Measurements from ENCODE around the gene EFCAB6.

The EFCAB6 gene, protein sequence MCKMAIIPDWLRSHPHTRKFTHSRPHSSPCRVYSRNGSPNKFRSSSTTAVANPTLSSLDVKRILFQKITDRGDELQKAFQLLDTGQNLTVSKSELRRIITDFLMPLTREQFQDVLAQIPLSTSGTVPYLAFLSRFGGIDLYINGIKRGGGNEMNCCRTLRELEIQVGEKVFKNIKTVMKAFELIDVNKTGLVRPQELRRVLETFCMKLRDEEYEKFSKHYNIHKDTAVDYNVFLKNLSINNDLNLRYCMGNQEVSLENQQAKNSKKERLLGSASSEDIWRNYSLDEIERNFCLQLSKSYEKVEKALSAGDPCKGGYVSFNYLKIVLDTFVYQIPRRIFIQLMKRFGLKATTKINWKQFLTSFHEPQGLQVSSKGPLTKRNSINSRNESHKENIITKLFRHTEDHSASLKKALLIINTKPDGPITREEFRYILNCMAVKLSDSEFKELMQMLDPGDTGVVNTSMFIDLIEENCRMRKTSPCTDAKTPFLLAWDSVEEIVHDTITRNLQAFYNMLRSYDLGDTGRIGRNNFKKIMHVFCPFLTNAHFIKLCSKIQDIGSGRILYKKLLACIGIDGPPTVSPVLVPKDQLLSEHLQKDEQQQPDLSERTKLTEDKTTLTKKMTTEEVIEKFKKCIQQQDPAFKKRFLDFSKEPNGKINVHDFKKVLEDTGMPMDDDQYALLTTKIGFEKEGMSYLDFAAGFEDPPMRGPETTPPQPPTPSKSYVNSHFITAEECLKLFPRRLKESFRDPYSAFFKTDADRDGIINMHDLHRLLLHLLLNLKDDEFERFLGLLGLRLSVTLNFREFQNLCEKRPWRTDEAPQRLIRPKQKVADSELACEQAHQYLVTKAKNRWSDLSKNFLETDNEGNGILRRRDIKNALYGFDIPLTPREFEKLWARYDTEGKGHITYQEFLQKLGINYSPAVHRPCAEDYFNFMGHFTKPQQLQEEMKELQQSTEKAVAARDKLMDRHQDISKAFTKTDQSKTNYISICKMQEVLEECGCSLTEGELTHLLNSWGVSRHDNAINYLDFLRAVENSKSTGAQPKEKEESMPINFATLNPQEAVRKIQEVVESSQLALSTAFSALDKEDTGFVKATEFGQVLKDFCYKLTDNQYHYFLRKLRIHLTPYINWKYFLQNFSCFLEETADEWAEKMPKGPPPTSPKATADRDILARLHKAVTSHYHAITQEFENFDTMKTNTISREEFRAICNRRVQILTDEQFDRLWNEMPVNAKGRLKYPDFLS (N-terminal part only)

GRCh38 chr22:43812149-43812842 is at the start of gene EFCAB6:
EFCAB6 (minus strand) TSS chr22:43812305; CDS start chr22:43782318, 29,987 bp downstream.
- TF ChIP-seq ZFX (IDR thresholded peaks at IDR 0.05; ENCODE audit: borderline replicate concordance) = no peak
- peak within 1 kb of the TSS; percentile 67 for H3K27ac ChIP-seq

GRCh38 chr22:43861529-43861928 is 49.4 kb upstream of the EFCAB6 start:
- no peak overlapping the region for H3K27ac ChIP-seq
- TF ChIP-seq ZFX (IDR thresholded peaks at IDR 0.05; ENCODE audit: borderline replicate concordance) = no peak
- TF ChIP-seq, protein P1, sequence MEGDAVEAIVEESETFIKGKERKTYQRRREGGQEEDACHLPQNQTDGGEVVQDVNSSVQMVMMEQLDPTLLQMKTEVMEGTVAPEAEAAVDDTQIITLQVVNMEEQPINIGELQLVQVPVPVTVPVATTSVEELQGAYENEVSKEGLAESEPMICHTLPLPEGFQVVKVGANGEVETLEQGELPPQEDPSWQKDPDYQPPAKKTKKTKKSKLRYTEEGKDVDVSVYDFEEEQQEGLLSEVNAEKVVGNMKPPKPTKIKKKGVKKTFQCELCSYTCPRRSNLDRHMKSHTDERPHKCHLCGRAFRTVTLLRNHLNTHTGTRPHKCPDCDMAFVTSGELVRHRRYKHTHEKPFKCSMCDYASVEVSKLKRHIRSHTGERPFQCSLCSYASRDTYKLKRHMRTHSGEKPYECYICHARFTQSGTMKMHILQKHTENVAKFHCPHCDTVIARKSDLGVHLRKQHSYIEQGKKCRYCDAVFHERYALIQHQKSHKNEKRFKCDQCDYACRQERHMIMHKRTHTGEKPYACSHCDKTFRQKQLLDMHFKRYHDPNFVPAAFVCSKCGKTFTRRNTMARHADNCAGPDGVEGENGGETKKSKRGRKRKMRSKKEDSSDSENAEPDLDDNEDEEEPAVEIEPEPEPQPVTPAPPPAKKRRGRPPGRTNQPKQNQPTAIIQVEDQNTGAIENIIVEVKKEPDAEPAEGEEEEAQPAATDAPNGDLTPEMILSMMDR (IDR thresholded peaks at IDR 0.05) = no peak

DNA sequence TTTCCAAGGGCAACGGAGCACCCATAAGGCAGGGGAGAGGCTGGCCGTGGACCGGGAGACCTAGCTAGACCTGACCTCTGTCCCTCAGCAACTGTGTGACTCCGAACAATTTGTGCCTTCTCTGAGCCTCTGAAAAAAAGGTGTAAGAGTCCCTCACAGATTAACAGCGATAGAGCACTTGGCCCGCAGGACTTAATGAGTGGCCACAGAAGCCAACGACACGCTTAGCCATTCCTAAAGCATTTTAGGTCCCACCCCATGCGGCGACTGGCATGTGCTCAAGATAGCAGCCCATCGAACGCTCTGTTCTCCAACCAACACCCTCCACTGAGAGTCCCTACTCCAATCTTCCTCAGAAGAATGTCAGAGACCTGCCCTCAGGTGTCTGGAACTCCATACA is 48.7 kb upstream of the EFCAB6 start:
- no peak for TF ChIP-seq ZFX (IDR thresholded peaks at IDR 0.05; ENCODE audit: borderline replicate concordance)
- TF ChIP-seq, protein P1 (IDR thresholded peaks at IDR 0.05) = no peak
- H3K27ac ChIP-seq = no peak overlapping the region

GRCh38 chr22:43860126-43860525 is 48.0 kb upstream of the EFCAB6 start:
- TF ChIP-seq, protein P1 (IDR thresholded peaks at IDR 0.05) = no peak
- H3K27ac ChIP-seq = no peak overlapping the region

GRCh38 chr22:43859621-43860020 is 47.5 kb upstream of the EFCAB6 start:
- no peak overlapping the region for H3K27ac ChIP-seq
- TF ChIP-seq, protein P1 (IDR thresholded peaks at IDR 0.05) = no peak
- TF ChIP-seq ZFX (IDR thresholded peaks at IDR 0.05; ENCODE audit: borderline replicate concordance) = no peak

- no peak overlapping the region for H3K27ac ChIP-seq
- TF ChIP-seq ZFX (IDR thresholded peaks at IDR 0.05; ENCODE audit: borderline replicate concordance) = no peak
- TF ChIP-seq, protein P1 (IDR thresholded peaks at IDR 0.05) = no peak
Measured at GRCh38 chr22:43859176-43859575, 47.1 kb upstream of the EFCAB6 start.
